IPS DF 6.9 (cell line): ENCODE data around the gene OR8B3.

Experiments
- DNase-seq: peaks from one replicate; pipeline ENCODE4 v3.0.0-alpha.2; 2013; ENCODE audit warnings: low read depth, low spot score
- H3K27ac ChIP-seq: one replicate; pipeline ENCODE4 v1.5.1; 2013; ENCODE audit warnings: low read length, control low read depth
- H3K27me3 ChIP-seq: 2 replicates; pipeline ENCODE4 v1.6.1; 2013; ENCODE audit warnings: mild to moderate bottlenecking, low read length; ENCODE audit not compliant: control insufficient read depth, insufficient read depth
- H3K36me3 ChIP-seq: 2 replicates; pipeline ENCODE4 v1.6.1; 2013; ENCODE audit warnings: low read length; ENCODE audit not compliant: control insufficient read depth, insufficient read depth
- H3K4me1 ChIP-seq: 2 replicates; pipeline ENCODE4 v1.6.1; 2013; ENCODE audit warnings: low read length; ENCODE audit not compliant: control insufficient read depth, insufficient read depth
- H3K4me3 ChIP-seq: 2 replicates; pipeline ENCODE4 v1.5.1; 2013; ENCODE audit warnings: mild to moderate bottlenecking, low read length
- H3K9me3 ChIP-seq: 2 replicates; pipeline ENCODE4 v1.6.1; 2013; ENCODE audit warnings: low read length, inconsistent platforms; ENCODE audit not compliant: control insufficient read depth, insufficient read depth
- WGBS: extraction: QIAGEN DNeasy Blood & Tissue Kit; methylation state at CpG from one replicate; pipeline ENCODE4 v1.1.7; 2013; ENCODE audit warnings: mixed read lengths, missing lambda C conversion rate; ENCODE audit not compliant: insufficient read length, insufficient coverage; 5-methylcytosine and 5-hydroxymethylcytosine counted together

The OR8B3 gene

DNA sequence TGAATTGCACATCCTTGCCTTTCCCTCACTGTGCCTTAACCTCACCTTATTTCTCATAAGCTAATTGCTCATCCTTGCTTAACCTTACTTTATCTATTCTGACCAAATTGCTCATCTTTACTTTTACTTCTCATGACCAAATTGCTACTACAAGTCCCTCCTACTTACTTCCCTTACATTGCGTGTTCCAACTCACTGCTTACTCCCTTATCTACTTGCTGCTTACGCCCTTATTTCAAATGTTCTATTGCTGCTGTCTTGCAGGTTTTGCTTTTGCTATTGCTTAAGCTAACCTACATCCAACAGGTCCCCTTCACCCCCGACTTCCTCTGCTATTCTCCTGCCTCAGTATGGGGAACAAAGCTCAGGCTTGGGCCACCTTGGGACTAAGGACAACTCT, 22.5 kb downstream of the OR8B3 start:
- Histone ChIP-seq H3K27me3 (no peaks in the 10 kb centered on the region), H3K4me3 (no peak overlapping the region), H3K27ac (no peak overlapping the region), H3K4me1 (no peaks in the 10 kb centered on the region), H3K9me3 (no peaks in the 10 kb centered on the region), H3K36me3 (no peaks in the 10 kb centered on the region)
- no peak for DNase-seq
- no CpG with 5 or more reads among the region's 3 CpGs for WGBS

GRCh38 chr11:124359566-124359965, 39.3 kb downstream of the OR8B3 start:
- Histone ChIP-seq H3K4me1 (no peaks in the 10 kb centered on the region), H3K9me3 (no peaks in the 10 kb centered on the region), H3K4me3 (no peak overlapping the region), H3K27ac (no peak overlapping the region), H3K36me3 (no peaks in the 10 kb centered on the region), H3K27me3 (no peaks in the 10 kb centered on the region)
- no CpG with 5 or more reads among the region's 2 CpGs for WGBS
- no peak for DNase-seq

GRCh38 chr11:124346311-124346955, 52.4 kb downstream of the OR8B3 start:
- Histone ChIP-seq H3K36me3 (no peaks in the 10 kb centered on the region), H3K9me3 (no peaks in the 10 kb centered on the region), H3K4me3 (no peak overlapping the region), H3K4me1 (no peaks in the 10 kb centered on the region), H3K27ac (no peak overlapping the region), H3K27me3 (no peaks in the 10 kb centered on the region)
- no peak for DNase-seq
- WGBS, result no CpG with 5 or more reads among the region's 3 CpGs
